Tibial nerve (tissue), 4 donors: ENCODE results near the gene ARFGAP1. TPM values are rescaled to one million over a fixed set of nuclear protein-coding genes. Genes with fewer than 3 reads are reported as not detected.

ENCODE experiments used
- DNase-seq, 2 donors: peaks; one replicate each; pipeline ENCODE4 v3.0.0-alpha.2; 2019; ENCODE audit warnings: low spot score in 2 of 2
- H3K27ac ChIP-seq, 4 donors: fragments of 200-600 bp; sonication (generic) in 3 of 4; one replicate each; pipeline ENCODE4 v1.5.1; 2017 to 2019; ENCODE audit warnings: mild to moderate bottlenecking in 1 of 4
- H3K27me3 ChIP-seq, 2 donors: fragments of 200-600 bp; sonication (generic) in 1 of 2; one replicate each; pipeline versions ENCODE4 v1.5.1 to v1.6.0; 2017 to 2019
- H3K36me3 ChIP-seq, 3 donors: fragments of 200-600 bp; sonication (generic); one replicate each; pipeline ENCODE4 v1.5.1; 2018 to 2019
- H3K4me1 ChIP-seq, 4 donors: fragments of 200-600 bp; sonication (generic) in 3 of 4; one replicate each; pipeline ENCODE4 v1.5.1; 2017 to 2019
- H3K4me3 ChIP-seq, 4 donors: fragments of 200-600 bp; sonication (generic) in 3 of 4; one replicate each; pipeline ENCODE4 v1.5.1; 2017 to 2019; ENCODE audit warnings: mild to moderate bottlenecking in 1 of 4, moderate library complexity in 1 of 4
- H3K9me3 ChIP-seq, 4 donors: fragments of 200-600 bp; sonication (generic) in 3 of 4; one replicate each; pipeline ENCODE4 v1.5.1; 2017 to 2019
- EP300 ChIP-seq, 2 donors: sonication (generic); formaldehyde crosslinking; IDR thresholded peaks; one replicate each; pipeline ENCODE4 v1.6.1; 2017; ENCODE audit warnings: antibody characterized with exemption in 2 of 2, mild to moderate bottlenecking in 1 of 2
- POLR2A ChIP-seq, 2 donors: fragments of 450-650 bp; IDR thresholded peaks; one replicate each; pipeline ENCODE4 v1.6.1; 2017; ENCODE audit warnings: antibody characterized with exemption in 2 of 2, mild to moderate bottlenecking in 2 of 2, moderate library complexity in 2 of 2
- WGBS, 2 donors: methylation state at CpG; one replicate each; pipeline ENCODE4 v1.1.5; 2018; 5-methylcytosine and 5-hydroxymethylcytosine counted together
- total RNA-seq, 4 donors: library from RNA; depleted of rRNA; stranded (reverse); fragments of >200 nt; gene quantifications; one replicate each; pipeline ENCODE4 v1.1.0, GENCODE V29; 2016
- TF ChIP-seq, protein P1 (sequence below), 5 experiments: fragments of 200-600 bp in 3 of 5; fragments of 450-650 bp in 2 of 5; sonication (generic) in 3 of 5; IDR thresholded peaks; one replicate each; pipeline ENCODE4 v1.5.1; 2016 to 2019; ENCODE audit warnings: antibody characterized with exemption in 5 of 5, mild to moderate bottlenecking in 3 of 5, moderate library complexity in 2 of 5

ARFGAP1 gene
- total RNA-seq, 4 donors from 2014 or later: 55.3 to 124 (median 68.6) TPM

DNA sequence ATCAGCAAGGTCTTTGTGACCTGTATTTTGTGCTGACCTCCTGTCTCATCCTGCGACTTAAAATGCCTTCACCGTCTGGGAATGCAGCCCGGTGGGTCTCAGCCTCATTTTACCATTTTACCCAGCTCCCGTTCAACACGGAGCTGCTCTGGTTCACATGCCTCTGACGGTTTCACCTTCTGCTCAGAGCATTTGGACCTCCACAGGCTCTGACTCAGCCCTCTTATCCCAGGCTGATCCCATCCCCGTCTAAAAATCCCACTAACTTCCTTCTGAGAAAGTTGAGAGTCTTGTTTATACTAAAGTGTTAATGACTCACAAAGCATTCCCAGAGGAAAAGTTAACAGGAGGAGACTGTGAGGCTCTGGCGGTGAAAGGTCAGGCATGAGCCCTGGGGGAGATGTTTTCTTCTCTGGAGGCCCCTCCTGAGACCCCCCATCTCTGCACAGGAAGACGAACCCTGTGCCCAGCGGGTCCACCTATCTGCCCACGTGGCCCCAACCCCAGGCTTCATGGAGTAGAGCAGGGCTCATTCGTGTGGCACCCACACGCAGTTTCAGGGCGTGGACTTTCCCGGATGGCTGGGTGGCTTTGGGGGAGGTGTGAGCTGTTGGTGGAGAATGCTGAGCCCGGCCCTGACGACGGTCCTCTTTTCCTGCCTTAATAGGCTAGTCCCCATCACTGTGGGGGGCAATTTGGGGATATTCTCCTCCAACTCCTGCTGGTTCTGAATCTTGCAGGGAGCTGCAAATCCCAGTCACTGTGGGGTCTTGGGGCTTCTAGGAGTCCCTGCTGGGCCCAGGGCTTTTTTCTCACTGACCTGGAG lies 40.2 kb upstream of the ARFGAP1 start:
- H3K27me3 ChIP-seq: peaks cover 0 to 6% of the 10 kb centered on the region in 2 donors
- TF ChIP-seq EP300 (IDR thresholded peaks at IDR 0.05) (no peak), POLR2A (IDR thresholded peaks at IDR 0.05) (no peak)
- TF ChIP-seq, protein P1, sequence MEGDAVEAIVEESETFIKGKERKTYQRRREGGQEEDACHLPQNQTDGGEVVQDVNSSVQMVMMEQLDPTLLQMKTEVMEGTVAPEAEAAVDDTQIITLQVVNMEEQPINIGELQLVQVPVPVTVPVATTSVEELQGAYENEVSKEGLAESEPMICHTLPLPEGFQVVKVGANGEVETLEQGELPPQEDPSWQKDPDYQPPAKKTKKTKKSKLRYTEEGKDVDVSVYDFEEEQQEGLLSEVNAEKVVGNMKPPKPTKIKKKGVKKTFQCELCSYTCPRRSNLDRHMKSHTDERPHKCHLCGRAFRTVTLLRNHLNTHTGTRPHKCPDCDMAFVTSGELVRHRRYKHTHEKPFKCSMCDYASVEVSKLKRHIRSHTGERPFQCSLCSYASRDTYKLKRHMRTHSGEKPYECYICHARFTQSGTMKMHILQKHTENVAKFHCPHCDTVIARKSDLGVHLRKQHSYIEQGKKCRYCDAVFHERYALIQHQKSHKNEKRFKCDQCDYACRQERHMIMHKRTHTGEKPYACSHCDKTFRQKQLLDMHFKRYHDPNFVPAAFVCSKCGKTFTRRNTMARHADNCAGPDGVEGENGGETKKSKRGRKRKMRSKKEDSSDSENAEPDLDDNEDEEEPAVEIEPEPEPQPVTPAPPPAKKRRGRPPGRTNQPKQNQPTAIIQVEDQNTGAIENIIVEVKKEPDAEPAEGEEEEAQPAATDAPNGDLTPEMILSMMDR (IDR thresholded peaks at IDR 0.05): no peak
- peak overlapping the region in 1 of 4 donors; percentile 38 for H3K27ac ChIP-seq
- WGBS, 2 donors: 43 to 49% methylated on average over 12 to 17 of the region's 18 CpGs
- no peak overlapping the region for H3K4me3 ChIP-seq
- no peaks in the 10 kb centered on the region for H3K36me3 ChIP-seq
- no peaks in the 10 kb centered on the region for H3K9me3 ChIP-seq
- DNase-seq: no peak
- H3K4me1 ChIP-seq: peaks cover 0 to 23% (median 4%) of the 10 kb centered on the region in 4 donors

DNA sequence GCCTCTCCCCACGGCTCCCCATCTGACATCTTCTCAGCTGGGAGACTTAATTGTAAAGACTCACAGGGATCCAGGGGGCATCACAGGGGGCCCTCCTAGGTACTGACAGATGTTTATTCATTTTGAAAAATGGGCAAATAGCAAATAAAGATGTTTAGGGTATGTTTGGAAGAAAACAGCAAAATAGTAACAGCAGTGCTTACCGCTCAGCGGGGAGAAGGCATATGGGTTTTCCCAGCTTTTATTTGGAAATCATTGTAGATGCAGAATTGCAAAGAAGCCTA lies 39.6 kb upstream of the ARFGAP1 start:
- Histone ChIP-seq H3K27ac (peak overlapping the region in 1 of 4 donors; percentile 38), H3K36me3 (no peaks in the 10 kb centered on the region), H3K4me3 (no peak overlapping the region), H3K9me3 (no peaks in the 10 kb centered on the region), H3K4me1 (peaks cover 0 to 23% (median 4%) of the 10 kb centered on the region in 4 donors), H3K27me3 (peaks cover 0 to 6% of the 10 kb centered on the region in 2 donors)
- DNase-seq: no peak
- TF ChIP-seq, protein P1 (IDR thresholded peaks at IDR 0.05): no peak
- TF ChIP-seq POLR2A (IDR thresholded peaks at IDR 0.05): no peak
- no peak for TF ChIP-seq EP300 (IDR thresholded peaks at IDR 0.05)
- WGBS, 2 donors: 65 to 100% methylated on average over 2 to 3 of the region's 3 CpGs

DNA sequence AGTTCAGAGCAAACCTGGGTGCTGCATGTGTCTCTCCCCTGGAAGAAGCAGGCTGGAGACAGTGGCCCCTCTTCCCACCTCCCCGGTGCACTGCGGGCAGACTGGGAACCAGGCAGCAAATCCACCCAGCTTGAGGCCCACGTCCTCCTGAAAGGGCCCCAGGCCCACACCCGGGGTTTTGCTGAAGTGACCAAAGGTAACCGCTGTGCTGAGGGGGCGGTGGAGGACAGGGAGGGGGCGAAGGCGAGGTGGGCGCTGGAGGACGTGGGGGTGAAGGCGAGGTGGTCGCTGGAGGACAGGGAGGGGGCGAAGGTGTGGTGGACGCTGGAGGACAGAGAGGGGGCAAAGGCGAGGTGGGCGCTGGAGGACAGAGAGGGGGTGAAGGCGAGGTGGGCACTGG lies 38.7 kb upstream of the ARFGAP1 start:
- Histone ChIP-seq H3K4me3 (no peak overlapping the region), H3K9me3 (no peaks in the 10 kb centered on the region), H3K27me3 (peaks cover 0 to 6% of the 10 kb centered on the region in 2 donors), H3K27ac (peak overlapping the region in 1 of 4 donors; percentile 85), H3K4me1 (peaks cover 0 to 29% (median 4%) of the 10 kb centered on the region in 4 donors), H3K36me3 (no peaks in the 10 kb centered on the region)
- no peak for DNase-seq
- 71 to 78% methylated on average over 17 of the region's 17 CpGs for WGBS, 2 donors
- TF ChIP-seq POLR2A (IDR thresholded peaks at IDR 0.05) (no peak), EP300 (IDR thresholded peaks at IDR 0.05) (no peak)
- TF ChIP-seq, protein P1 (IDR thresholded peaks at IDR 0.05): no peak

DNA sequence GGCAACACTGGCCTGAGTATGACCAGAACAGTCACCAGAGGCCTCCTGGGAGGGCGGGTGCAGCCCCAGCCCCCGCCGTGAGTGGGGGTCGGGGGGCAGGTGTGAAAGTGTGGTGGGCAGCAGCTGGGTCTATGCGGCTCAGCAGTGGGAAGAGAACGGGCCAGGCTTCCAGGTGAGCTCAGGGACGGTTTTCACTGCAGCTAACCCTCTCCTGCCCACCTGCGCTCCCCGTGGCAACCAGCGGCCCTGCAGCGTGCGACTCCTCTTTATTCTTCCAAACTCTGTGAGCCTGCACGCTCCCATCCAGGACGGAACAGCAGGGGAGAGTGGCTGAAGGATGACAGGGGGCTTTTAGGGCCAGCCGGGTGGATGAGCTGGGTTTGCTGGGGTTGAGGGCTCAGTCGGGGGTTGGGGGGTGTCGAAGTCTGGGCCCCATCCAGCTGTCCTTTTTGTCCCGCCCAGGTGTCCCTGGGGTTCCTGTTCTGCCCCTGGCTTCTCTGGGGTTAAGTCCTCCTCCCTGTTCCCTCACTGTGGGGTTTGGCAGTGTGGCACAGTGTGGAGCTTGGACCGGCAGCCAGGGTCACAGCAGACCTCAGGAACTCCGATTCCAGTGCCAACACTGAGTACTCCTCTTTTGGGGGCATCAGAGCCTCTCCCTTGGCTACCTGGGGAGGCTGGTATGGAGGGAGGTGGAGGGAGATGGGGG lies 37.8 kb upstream of the ARFGAP1 start:
- Histone ChIP-seq H3K9me3 (no peaks in the 10 kb centered on the region), H3K36me3 (no peaks in the 10 kb centered on the region), H3K27me3 (peaks cover 0 to 6% of the 10 kb centered on the region in 2 donors), H3K4me3 (no peak overlapping the region), H3K4me1 (peaks cover 0 to 27% (median 4%) of the 10 kb centered on the region in 4 donors), H3K27ac (peak overlapping the region in 3 of 4 donors; percentile 64 to 85 (median 85))
- 30 to 34% methylated on average over 16 to 17 of the region's 20 CpGs for WGBS, 2 donors
- DNase-seq: no peak
- TF ChIP-seq, protein P1 (IDR thresholded peaks at IDR 0.05): peak in 2 of 5 experiments; percentile 4 to 12
- no peak for TF ChIP-seq POLR2A (IDR thresholded peaks at IDR 0.05)
